Medulla oblongata (tissue), 1 donor: ENCODE data around the gene TRIP11.
A peak's percentile ranks its signal among the peaks of the same experiment; 100 is the strongest.
"Not testable (repeated sequence)": the region's sequence is repeated elsewhere in the genome, so short reads cannot be mapped to it uniquely, and the experiment has no call there.

Source experiments
- DNase-seq: peaks from one replicate; pipeline ENCODE4 v3.0.0-alpha.2; 2015; ENCODE audit errors: extremely low spot score

The TRIP11 gene

DNA sequence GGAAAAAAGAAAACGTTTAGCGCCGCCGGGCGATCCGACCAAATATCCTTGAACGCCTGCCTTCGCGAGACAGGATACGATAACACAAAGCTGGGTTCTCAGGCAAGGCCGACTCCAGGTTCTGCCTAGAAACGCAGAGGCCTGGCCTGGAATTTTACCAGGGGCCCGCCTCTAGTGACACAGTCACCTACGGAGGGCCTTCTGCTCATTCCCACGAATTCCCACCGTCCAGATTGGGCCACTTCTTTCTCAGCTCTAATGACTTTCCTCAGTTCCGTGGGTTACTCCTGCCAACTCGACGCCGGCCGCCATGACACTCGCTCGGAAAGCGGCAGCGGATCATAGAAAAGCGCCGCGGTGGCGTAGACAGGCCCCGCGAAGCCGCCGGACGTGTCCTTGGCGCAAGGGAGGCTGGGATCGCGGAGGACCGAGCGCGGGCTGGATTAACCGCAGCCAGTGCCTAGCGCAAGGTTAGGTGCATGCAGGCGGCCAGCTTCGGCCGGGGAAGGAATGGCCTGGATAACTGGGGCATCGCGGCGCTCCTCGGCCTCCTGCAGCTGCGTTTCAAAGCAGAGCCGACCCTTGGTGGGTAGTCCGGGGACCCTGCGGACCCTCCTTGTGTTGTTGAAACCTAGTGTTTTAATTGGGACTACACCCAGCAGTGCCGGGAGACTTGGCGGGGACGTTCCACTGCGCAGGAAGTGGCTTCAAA, at the start of gene TRIP11:
TRIP11 (minus strand) TSS at position 341 of the 712 bp plus-strand sequence. CDS start 374 bp downstream, outside the sequence.
- peak; percentile 90 for DNase-seq

DNA sequence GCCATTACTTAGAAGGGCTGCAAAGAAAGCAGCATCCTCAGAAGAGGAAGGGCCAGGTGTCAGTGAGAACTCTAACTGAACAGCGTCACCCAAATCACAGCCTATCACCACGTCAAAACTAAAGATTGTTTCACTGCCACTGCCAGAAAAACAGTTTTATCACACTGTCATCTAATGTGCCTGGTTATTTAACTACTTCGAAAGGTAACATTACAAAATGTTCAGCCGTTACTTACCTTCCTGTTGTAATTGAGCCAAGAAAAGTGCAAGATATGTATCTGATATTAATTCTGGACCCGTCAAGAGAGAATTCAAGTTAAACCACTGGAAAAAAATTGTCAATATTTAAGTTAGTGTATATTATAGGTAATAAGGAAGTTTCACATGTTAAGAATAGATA, 48.6 kb upstream of the TRIP11 start:
- no peak for DNase-seq

DNA sequence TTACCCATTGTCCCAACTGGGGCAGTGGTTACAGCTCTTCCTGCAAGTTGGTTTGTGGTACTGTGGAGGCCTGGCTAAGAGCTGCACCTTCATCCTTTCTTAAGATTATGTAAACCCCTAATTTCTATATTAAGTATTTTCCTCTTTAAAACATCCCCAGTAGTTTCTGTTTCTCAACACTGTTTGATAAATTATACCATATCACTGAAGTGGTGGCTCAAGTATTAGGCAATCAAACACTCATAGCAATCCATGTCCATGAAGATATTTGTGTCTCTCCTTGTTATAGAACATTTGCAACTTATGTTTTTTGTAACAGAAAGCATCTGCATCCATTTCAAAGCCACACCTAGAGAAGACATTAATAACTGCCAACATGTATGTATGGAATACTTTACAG, 34.7 kb upstream of the TRIP11 start:
- DNase-seq = no peak

DNA sequence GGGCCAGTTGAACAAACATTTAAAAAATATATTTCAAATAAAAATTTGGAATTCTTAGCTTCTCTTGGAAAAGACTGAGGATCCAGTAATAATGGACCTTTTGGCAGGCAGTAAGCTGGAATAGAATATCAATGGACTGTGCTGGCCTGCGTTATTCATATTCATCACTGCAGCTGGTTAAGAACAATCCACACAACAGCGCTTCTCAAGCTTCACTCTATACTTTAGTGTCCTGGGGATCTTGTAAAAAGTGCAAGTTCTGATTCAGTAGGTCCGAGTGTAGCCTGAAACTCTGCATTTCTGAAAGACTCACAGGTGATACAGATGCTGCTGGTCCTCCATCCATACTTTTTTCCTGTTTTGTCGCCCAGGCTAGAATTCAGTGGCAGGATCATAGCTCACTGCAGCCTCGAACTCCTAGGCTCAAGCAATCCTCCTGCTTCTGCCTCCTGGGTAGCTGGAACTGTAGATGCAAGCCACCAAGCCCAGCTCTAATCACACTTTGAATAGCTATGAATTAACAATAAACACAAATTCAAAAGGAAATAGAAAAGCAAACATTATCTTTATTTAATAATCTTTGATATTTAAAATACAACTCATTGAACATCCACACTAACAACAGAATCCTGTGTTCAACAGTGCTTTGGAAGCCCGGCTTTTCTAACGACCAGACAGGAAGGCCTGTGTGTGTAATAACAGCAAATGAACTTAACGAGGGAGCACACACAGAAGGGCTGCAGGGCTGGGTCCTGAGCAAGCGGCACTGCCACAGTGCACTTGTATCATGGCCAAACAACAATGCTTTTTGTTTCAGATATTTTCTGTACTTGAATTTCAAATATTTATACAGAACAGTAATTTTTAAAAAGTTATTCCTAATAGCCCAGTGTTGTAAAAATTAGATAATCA, 18.4 kb upstream of the TRIP11 start:
- DNase-seq = peak; percentile 17

DNA sequence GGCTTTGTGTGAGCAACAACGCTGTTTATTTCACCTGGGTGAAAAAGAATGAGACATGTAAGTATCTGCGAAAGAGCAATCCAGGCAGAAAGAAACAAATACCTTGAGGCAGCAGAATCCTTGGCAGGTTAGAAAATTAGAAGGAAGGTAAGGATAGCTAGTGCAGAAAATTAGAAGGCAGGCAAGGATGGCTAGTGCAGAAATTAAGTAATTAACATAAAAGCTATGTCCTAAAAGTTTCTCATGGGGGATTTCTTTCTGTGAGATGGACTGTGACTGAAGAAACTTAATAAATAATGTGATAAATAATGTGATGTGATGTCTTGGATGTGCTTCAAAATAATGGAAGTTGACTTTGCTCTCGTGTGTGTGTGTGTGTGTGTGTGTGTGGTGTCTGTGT, 9.9 kb upstream of the TRIP11 start:
- DNase-seq = no peak

DNA sequence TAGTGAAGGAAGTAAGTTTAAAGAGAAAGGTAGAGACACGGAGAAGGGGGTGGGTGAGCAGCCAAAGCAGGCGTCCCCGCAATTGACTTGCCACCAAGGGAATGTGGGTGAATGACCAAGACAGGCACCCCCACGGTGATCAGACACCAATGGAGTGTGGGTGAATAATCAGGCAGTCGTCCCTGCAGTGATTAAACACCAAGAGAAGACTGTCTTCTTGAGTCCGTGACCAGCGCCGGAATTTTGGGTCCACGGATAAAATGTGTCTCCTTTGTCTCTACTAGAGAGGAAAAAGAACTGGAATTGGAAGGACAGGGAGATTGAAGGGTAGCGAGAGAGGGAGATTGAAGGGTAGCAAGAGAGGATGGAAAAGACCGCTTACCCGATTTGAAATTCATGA, 9.4 kb upstream of the TRIP11 start:
- not testable (repeated sequence) for DNase-seq

DNA sequence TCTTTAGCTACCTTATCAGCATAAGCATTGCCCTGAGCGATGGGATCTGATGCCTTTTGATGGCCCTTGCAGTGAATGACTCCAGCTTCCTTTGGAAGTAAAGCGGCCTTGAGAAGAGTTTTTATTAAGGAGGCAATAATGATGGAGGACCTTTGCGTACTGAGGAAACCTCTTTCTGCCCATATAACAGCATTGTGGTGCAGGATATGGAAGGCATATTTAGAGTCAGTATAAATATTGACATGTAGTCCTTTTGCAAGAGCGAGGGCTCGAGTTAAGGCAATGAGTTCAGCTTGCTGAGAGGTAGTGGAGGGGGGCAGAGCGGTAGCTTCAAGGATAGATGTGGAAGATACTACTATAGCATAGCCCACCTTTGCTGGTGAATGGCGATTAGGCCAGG, 6.0 kb upstream of the TRIP11 start:
- not testable (repeated sequence) for DNase-seq

DNA sequence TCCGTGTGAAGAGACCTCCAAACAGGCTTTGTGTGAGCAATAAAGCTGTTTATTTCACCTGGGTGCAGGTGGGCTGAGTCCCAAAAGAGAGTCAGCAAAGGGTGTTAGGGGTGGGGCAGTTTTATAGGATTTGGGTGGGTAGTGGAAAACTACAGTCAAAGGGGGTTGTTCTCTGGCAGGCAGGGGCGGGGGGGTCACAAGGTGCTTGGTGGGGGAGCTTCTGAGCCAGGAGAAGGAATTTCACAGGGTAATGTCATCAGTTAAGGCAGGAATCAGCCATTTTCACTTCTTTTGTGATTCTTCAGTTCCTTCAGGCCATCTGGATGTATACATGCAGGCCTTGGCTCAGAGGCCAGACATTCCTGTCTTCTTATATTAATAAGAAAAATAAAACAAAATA, 1.9 kb upstream of the TRIP11 start:
- DNase-seq = not testable (repeated sequence)

DNA sequence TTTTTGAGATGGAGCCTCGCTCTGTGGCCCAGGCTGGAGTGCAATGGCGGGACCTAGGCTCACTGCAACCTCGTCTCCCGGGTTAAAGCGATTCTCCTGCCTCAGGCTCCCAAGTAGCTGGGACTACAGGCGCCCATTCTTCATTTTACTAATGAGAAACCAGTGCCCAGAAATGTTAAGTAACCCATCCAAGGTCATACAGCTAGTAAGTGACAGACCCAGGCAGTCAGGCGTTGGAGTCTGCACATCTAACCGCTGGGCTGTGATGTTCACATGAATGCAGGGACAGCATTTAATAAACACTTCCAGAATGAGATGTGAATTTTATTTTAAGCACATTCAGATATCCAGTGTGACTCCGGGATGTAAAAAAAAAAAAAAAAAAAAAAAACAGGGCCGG, 1.3 kb upstream of the TRIP11 start:
- no peak for DNase-seq

DNA sequence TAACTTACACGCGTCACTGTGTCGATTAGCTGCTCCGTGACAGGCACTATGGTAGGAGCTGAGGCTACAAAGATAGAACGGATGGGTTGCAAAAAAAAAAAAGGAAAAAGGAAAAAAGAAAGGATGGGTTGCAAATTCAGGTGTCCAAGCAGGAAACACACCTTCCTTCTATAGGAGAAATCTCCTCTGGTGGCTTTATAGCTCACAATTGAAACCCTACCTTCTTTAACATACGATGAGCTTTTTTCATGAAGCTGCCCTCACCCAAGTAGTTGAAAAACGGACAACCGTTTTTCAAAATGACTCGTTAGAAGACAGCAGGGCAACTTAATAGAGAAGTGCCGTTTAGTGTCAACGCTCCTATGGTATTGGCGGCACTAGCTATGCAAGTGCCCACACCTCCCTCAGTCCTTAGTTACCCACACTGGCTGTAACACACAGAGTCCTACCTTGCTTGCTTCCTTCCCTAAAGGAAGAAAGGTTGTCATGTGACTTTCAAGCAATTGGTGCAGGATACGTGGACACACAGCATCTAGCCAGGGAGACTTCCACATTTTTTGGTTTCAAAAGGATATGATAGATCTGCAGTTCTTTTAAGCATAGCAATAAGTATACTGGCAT, 682 bp upstream of the TRIP11 start:
- peak; percentile 39 for DNase-seq

DNA sequence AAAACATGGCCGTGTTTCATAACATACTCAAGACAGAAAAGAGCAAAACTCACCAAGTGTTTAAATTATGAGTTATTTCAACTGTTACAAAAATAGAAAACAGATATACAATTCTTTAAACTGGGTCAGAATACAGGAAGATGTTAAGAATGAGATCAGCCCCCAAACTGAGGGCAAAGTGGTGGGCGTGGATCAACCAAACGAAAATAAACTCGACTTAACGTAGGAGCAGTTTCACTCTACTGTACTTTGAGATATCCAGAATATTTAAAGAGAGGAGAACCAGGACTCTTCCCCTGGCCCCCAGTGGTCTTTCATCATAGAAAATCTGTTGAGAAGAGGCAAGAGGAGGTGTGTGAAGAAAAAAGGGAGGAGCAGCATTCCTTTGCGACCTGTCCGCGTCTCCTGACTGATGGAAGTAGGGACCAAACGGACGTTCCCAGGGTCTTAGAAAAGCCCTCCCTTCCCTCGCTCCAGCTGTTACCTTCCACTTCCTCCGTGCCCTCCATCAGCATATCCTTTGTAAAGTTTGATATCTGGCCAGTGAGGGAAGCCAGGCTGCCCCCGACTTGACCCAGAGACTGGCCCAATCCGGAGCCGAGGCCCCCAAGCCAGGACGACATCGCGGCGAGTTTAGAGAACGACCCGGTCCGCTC, 668 bp downstream of the TRIP11 start:
- peak; percentile 46 for DNase-seq

DNA sequence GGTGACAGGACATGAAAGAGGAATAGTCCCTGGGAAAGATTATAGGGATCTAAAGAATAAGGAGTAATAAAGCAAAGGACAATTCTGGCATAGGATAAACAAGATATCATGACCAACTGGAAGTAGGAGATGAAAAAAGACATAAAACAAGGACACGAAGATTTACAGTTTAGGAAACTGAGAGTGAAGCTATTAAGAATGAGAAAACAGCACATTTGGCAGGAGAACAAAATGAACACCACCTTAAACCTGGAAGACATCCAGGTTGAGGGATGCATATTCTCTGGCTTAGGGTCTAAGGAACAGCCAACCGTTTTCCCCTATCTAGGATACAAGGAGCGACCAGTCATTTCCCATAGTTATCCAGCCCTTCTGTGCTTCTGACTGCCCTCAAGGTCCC, 1.9 kb downstream of the TRIP11 start:
- DNase-seq = no peak

DNA sequence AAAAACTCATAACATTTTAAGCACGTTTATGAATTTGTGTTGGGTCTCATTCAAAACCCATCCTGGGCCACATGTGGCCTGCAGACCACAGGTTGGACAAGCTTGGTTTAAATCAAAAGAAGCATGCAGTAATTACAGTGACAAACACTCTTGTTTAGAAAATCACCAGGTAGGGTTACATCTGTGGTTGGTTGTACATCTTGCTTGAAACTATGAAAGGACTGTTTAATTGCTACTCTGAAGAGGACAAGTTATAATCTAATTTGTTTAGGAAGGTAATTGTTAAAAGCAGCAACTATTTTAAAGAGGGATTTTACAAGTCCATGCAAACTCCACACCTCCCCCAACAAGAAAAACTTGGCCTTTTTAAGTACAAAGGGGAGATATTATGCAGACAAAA, 4.0 kb downstream of the TRIP11 start:
- DNase-seq = no peak

DNA sequence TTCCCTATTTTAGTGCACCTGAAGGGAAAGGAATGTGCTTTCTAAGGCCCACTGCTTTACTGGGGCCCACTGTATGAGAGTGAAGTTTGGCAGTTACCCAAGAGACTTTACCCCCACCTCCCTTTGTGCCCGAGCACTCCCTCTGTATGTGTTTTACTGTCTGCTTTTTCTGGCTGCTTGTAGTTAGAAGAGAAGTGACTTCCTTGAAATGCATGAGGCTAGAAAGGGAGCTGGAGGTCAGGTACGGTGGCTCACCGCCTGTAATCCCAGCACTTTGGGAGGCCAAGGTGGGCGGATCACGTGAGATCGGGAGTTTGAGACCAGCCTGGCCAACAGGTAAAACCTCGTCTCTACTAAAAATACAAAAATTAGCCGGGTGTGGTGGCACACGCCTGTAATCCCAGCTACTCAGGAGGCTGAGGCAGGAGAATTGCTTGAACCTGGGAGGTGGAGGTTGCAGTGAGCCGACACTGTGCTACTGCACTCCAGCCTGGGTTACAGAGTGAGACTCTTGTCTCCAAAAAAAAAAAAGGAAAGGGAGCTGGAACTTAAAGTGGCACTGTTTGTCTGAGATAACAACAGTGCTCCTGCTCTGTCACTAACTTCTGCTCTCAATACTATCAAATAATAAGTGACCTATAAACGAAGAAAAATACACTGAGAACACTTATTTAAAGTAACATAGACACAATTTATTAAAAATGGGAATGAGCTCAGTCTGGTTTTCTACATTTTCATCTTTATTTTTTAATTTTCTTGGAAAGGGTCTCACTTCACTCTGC, 5.8 kb downstream of the TRIP11 start:
- no peak for DNase-seq

DNA sequence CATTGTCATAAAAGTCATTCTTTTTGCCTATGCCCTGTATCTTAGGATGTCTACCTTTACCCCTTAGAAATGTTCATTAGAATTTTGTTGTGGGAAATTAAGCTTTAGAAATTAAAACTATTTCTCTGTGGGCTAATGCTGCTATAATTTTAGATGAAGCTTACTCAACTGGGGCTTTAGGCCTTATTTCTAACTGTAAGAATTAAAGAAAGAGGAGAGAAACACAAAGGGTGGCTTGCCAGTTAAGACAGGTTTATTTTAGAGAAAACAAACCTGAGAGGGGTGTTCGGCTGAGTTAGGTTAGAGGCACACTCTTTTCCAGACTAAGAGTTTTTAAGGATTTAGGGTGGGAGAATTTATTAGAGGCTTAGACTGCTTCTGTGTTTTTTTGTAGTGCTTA, 6.4 kb downstream of the TRIP11 start:
- DNase-seq = no peak

DNA sequence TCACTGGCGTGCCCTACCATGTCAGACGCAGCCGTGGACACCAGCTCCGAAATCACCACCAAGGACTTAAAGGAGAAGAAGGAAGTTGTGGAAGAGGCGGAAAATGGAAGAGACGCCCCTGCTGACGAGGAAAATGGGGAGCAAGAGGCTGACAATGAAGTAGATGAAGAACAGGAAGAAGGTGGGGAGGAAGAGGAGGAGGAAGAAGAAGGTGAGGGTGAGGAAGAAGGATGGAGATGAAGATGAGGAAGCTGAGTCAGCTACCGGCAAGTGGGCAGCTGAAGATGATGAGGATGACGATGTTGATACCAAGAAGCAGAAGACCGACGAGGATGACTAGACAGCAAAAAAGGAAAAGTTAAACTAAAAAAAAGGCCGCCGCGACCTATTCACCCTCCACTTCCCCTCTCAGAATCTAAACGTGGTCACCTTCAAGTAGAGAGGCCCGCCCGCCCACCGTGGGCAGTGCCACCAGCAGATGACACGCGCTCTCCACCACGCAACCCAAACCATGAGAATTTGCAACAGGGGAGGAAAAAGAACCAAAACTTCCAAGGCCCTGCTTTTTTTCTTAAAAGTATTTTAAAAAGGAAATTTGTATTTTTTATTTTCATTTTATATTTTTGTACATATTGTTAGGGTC, 13.2 kb downstream of the TRIP11 start:
- no peak for DNase-seq

DNA sequence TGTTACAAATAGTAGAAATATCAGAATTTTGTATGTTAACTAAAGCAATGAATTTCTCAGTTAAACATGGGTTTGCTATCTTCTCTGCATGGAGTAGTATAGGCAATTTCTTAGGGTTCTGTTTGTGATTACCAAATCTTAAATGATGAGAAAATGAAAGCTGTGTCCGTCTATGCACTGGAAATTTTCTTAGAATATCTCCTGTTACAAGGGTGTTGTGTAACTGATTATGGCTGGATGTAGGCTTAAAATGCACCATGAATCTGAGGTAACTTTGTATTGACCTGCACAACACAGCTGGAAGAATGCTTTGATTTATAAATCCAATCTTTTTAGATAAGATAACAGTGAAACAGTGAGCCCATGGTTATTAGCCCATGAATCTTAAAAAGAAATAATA, 17.8 kb downstream of the TRIP11 start:
- DNase-seq = no peak

DNA sequence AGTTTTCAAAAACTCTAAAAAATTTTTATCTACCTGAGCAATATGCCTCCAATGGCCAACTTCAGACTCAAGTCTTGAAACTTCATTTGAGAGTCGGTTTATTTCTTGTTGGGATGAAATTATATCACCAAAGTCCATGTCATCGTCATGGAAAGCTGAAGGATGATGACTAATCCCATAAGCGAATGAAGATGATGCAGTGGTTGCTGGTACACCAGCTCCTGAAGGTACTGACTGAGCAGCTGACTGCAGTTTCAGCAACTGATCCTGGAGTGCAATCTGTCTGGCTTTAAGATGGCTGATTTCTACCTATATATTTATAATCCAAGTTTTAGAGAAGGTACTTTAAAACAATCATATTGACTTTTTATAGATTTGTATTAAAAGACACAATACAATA, 18.3 kb downstream of the TRIP11 start:
- no peak for DNase-seq

DNA sequence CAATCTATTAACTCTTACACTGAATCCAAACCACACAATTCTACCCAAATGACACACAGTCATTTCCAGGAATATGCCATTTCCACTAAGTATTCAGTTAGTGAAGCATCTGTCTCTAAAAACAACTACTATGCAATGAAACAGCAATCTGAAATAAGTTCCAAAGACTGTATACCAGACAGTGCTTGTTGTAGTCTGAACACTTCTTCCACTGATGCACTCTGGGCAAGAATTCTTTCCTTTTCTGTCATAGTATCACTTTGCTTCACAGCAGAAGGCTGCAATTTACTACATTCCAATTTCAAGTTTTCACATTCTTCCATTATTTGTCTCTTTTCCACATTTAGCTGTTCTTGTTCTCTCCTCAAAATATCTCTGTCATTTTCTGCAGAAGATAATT, 25.8 kb downstream of the TRIP11 start:
- DNase-seq = no peak

DNA sequence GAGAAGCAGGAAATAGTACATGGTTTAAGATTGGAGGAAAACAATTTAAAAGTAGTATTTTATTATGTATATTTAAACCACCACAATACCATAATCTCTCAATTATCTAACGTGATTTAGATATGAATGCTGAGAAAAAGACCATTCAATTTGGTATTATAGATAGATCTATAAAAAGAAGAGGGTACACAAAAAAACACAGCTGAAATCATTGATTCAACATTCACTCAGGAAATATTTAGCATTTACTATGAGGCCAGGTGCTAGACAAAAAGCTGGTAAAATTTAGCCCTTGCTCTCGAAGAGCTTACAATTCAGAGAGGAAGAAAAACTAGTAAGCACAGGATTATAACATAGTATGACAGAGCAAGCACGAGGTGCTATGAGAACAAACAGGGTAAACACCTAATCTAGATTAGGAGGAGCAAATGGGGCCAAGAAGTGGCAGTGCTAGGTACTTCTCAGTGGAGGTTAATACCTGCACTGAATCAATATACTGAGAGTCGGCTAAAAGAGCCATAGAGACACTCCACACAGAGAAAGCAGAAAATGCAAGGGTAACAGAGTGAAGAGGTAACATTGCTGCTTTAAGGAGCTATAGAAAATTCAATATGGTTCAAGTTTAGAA, 27.6 kb downstream of the TRIP11 start:
- DNase-seq = no peak
